H1 (cell line): ENCODE results near the gene RBMS1. TPM values are rescaled to one million over a fixed set of nuclear protein-coding genes. Genes with fewer than 3 reads are reported as not detected.

Experiments
- ASH2L ChIP-seq: fragments of 200-600, 300-600 bp; sonication (generic); IDR thresholded peaks from one replicate; pipeline ENCODE4 v1.7.1; 2017; ENCODE audit warnings: low read length
- BCL11A ChIP-seq, 2 experiments: IDR thresholded peaks; one replicate each; pipeline ENCODE4 v1.6.1; 2011; ENCODE audit warnings: low read depth in 2 of 2, low read length in 2 of 2, mild to moderate bottlenecking in 2 of 2
- CHD1 ChIP-seq: IDR thresholded peaks from 2 replicates; pipeline ENCODE4 v1.6.1; 2012; ENCODE audit warnings: low read depth, low read length, improper control_type of control experiment
- EZH2 ChIP-seq: fragments of 200-600 bp; sonication (generic); IDR thresholded peaks from 2 replicates; pipeline ENCODE4 v1.7.1; 2012; ENCODE audit warnings: low read depth, mild to moderate bottlenecking, moderate library complexity, low read length, inconsistent platforms; ENCODE audit not compliant: severe bottlenecking
- JUN ChIP-seq: IDR thresholded peaks from 2 replicates; pipeline ENCODE4 v1.6.1; 2011; ENCODE audit warnings: low read depth, mild to moderate bottlenecking, improper control_type of control experiment, low read length
- KDM4A ChIP-seq: IDR thresholded peaks from one replicate; pipeline ENCODE4 v1.7.1; 2012; ENCODE audit warnings: low read depth, mild to moderate bottlenecking, moderate library complexity, low read length, inconsistent platforms; ENCODE audit not compliant: severe bottlenecking
- TAF1 ChIP-seq: IDR thresholded peaks from 2 replicates; pipeline ENCODE4 v1.6.1; 2011; ENCODE audit warnings: mild to moderate bottlenecking, low read depth, low read length
- polyA plus RNA-seq, 7 experiments: library from polyadenylated mRNA; depleted of rRNA in 3 of 7; stranded (reverse) in 5 of 7; unstranded in 2 of 7; fragments of >200 nt in 5 of 7; fragments of 200-250 nt in 2 of 7; gene quantifications; 1 replicate in 5 of 7; 2 replicates in 1 of 7; 4 replicates in 1 of 7; pipeline versions ENCODE4 v1.2.1 to v1.2.3, GENCODE V29; 2011 to 2013; ENCODE audit warnings: missing spikeins in 2 of 7, mixed read lengths in 2 of 7
- total RNA-seq: library from RNA; stranded (reverse); fragmentation: NEBNext Ultra II Directional; extraction: Animal tissue kit (Norgen Biotek cat#: 25700); gene quantifications from 2 replicates; pipeline ENCODE4 v1.2.1, GENCODE V29; 2021

RBMS1 gene
- total and polyA plus RNA-seq, 2 of the 8 experiments (the other 6 are each of a cell fraction or from before 2014, with no cell fraction given), result 53.7 to 60.0 TPM

- TF ChIP-seq JUN (no peak), CHD1 (no peak), TAF1 (no peak), ASH2L (no peak), BCL11A (IDR thresholded peaks at IDR 0.05; ENCODE audit: low read depth in 2 of 2, low read length in 2 of 2) (no peak), EZH2 (no peak), KDM4A (no peak)
- TF ChIP-seq, all 59 proteins: peak for 0
Observed at GRCh38 chr2:160365716-160366367, 127.8 kb downstream of the RBMS1 start (continued).
